ENCODE measurements around the gene DELE1.
"Not testable (repeated sequence)": the region's sequence is repeated elsewhere in the genome, so short reads cannot be mapped to it uniquely, and the experiment has no call there.

Gene DELE1

GRCh38 chr5:141883892-141884318 is 39.8 kb upstream of the DELE1 start:
- DNase-seq (ENCODE audit: low read depth, low spot score) = no peak

- no peak for DNase-seq (ENCODE audit: low read depth, low spot score)
Observed at GRCh38 chr5:141889282-141889871, 34.3 kb upstream of the DELE1 start.

- not testable (repeated sequence) for DNase-seq (ENCODE audit: low read depth, low spot score)
Observed at GRCh38 chr5:141890429-141890828, 33.2 kb upstream of the DELE1 start.

- no peak for DNase-seq (ENCODE audit: low read depth, low spot score)
Observed at GRCh38 chr5:141897425-141897824, 26.2 kb upstream of the DELE1 start.

- DNase-seq (ENCODE audit: low read depth, low spot score) = no peak
Observed at GRCh38 chr5:141898448-141899049, 25.1 kb upstream of the DELE1 start.

GRCh38 chr5:141902015-141902814 is 21.5 kb upstream of the DELE1 start:
- no peak for DNase-seq (ENCODE audit: low read depth, low spot score)

- DNase-seq (ENCODE audit: low read depth, low spot score) = no peak
Observed at GRCh38 chr5:141903261-141903660, 20.4 kb upstream of the DELE1 start.

DNA sequence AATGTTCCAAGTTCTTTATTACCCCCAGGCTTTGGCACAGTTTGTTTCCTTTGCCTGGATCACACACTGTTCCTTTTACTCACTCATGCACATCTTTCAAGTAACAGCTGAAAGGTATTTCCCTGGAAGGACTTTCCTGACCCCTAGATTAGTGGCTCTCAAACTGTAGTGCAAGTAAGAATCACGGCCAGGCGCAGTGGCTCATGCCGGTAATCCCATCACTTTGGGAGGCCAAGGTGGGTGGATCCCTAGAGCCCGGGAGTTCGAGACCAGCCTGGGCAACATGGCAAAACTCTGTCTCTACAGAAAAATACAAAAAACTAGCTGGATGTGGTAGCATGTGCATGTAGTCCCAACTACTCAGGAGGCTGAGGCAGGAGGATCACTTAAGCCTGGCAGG is 19.1 kb upstream of the DELE1 start:
- no peak for DNase-seq (ENCODE audit: low read depth, low spot score)

- DNase-seq (ENCODE audit: low read depth, low spot score) = no peak
Observed at GRCh38 chr5:141906517-141906916, 17.2 kb upstream of the DELE1 start.

DNA sequence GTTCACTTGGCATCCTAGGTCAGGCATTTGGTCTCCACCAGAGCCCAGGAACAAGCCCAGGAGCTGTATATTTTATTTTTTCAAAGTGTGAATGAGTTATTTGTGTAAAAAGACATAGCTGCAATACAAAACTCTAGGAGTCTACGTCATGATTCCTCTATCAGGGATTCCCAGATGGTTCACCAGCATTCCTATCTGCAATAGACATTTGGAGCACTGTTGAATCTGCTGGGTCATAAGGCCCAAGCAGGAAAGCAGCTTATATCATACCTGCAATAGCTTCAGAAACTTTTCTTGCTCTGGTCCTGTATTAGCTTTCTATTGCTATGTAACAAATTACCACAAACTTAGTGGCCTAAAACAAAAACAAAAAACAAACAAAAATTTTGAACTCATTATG is 16.7 kb upstream of the DELE1 start:
- no peak for DNase-seq (ENCODE audit: low read depth, low spot score)

DNA sequence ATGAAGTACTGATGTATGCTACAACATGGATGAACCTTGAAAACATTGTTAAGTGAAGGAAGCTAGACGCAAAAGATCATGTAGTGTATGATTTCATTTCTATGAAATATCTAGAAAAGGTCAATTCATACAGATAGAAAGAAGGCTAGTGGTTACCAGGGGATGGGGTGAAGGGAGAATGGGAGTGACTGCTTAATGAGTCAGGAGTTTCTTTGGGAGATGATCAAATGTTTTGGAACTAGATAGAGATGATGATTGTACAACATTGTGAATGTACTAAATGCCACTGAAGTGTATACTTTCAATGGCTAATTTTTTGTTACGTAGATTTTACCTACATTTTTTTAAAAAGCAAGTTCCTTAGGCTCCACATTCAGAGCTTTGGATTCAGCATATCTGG is 14.9 kb upstream of the DELE1 start:
- DNase-seq (ENCODE audit: low read depth, low spot score) = no peak

- DNase-seq (ENCODE audit: low read depth, low spot score) = no peak
Observed at GRCh38 chr5:141909212-141909611, 14.5 kb upstream of the DELE1 start.

DNA sequence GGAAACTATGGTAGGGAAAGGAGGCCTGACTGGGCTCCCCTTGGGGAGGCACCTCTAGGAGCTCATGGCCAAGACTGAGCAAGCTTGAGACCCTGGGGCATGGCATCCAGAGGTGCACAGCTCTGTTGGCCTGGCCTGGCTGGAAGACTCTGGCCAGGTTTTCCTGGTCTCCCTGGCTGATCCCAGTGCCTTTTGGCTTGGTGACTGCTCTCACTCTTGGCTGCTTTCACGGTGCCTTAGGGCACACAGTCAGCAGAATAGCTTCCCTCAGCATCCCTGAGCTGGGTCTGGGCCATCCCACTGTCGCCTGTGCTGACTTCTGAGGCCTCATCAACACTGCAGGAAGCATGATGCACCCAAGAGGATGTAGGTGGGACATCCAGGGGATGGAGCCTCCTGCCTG is 13.4 kb upstream of the DELE1 start:
- DNase-seq (ENCODE audit: low read depth, low spot score) = no peak

- DNase-seq (ENCODE audit: low read depth, low spot score) = no peak
Observed at GRCh38 chr5:141913560-141914198, 10.0 kb upstream of the DELE1 start.

- no peak for DNase-seq (ENCODE audit: low read depth, low spot score)
Observed at GRCh38 chr5:141914199-141914743, 9.4 kb upstream of the DELE1 start.

GRCh38 chr5:141914797-141915196 is 8.9 kb upstream of the DELE1 start:
- DNase-seq (ENCODE audit: low read depth, low spot score) = no peak

- no peak for DNase-seq (ENCODE audit: low read depth, low spot score)
Observed at GRCh38 chr5:141915881-141916336, 7.8 kb upstream of the DELE1 start.

GRCh38 chr5:141916522-141916921 is 7.1 kb upstream of the DELE1 start:
- DNase-seq (ENCODE audit: low read depth, low spot score) = no peak

GRCh38 chr5:141917760-141918159 is 5.9 kb upstream of the DELE1 start:
- DNase-seq (ENCODE audit: low read depth, low spot score) = no peak

GRCh38 chr5:141919218-141920119 is 4.2 kb upstream of the DELE1 start:
- DNase-seq (ENCODE audit: low read depth, low spot score) = no peak

- no peak for DNase-seq (ENCODE audit: low read depth, low spot score)
Observed at GRCh38 chr5:141920771-141921170, 2.9 kb upstream of the DELE1 start.

All from activated naive CD8-positive, alpha-beta T cell treated with anti-CD3 and anti-CD28 coated beads, Interleukin-2, amount 50 U/mL, for 16 hours (primary cell).